Fibroblast of skin of right biceps (primary cell): ENCODE measurements around the gene RBP5.

Experiments used
- DNase-seq: peaks from one replicate; pipeline ENCODE4 v3.0.0-alpha.2; 2013

Gene RBP5

DNA sequence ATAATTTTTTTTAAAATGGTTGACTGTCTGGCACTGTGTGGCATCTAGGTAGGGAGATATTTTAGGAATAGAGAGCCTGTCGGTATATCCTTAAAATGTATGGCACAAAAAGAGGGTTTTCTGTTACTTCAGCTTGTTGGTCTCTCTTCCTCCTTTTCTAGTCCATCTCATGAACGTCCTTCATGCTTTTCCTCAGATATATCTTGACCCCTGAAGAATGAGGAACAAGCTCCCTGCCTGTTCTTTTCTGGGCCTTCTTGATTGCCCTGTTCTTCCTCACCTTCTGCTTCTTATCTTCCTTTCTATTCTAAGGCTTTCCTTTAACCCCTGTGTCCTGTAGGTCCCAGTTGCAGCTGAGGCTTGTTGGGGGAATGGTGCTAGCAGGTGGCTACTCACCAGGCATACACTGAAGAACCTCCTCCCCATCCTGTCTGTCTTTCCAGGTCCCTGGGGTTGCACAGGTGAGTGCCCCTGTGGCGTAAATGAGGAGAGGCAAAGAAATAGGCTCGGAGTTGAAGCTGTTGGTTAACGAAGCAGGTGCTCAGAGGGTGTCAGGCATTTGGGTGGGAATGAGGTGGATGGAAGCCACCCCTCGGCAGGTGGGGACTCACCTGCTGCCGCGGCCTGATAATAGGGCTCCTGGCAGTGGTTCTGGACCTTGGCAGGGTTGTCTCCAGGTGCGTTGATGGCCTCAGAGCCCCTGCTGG, 29.2 kb downstream of the RBP5 start:
- DNase-seq = no peak

DNA sequence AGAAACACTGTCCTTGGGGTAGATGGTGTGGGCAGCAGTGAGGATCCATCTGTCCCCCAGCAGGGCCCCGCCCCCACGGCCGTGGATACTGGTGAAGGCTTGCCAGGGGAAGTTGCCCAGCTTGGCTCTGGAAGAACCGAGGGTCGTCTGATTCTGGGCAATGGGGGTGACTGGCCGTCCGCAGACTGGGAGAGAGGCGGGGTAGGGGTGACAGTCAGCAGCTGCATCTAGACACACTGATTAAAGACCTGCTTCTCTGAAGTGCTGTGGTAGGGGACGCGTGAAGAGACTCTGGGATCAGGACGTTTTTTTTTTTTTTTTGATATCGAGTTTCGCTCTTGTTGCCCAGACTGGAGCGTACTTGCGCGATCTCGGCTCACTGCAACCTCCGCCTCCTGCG, 31.7 kb downstream of the RBP5 start:
- no peak for DNase-seq

DNA sequence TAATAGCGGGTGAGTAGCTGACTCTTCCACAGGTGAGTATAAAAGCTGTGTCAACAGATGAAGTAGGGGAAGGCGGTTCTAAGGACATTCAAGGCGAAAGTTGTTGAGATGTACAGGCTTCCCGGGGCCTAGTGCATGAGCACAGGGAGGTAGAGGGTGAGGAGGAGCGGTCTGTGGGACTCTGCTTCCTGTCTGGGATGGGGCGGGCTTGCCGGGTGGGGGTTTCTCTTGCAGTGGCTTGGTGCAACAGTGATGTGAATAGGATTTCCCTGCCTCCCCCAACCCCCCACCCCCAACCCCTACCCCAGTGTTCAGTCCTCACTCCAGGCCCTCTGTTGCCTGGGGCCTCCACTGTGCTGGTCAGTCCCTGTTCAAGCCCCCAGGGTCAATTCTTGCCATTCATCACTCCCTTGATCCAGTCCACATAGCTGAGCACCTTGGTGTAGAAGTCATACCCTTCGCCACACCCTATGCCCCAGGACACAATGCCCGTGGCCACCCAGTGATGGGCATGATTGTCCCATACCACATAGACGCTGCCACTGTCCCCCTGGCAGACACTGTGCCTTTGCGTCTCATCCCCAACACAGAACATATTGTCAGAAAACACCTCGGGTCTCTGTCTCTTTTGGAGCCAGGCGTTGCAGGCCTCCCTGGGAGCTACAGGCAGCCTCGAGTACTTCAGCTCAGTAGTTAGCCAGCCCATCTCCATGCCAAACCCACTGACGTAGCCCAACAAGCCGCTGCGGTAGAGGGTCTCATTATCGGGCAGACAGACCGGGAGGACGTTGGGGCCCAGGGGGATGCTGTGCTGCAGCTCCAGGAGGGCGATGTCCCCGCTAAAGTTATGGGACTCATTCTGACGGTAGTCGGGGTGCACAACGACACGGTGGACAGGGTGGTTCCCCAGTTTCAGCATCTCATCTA, 32.4 kb downstream of the RBP5 start:
- no peak for DNase-seq

DNA sequence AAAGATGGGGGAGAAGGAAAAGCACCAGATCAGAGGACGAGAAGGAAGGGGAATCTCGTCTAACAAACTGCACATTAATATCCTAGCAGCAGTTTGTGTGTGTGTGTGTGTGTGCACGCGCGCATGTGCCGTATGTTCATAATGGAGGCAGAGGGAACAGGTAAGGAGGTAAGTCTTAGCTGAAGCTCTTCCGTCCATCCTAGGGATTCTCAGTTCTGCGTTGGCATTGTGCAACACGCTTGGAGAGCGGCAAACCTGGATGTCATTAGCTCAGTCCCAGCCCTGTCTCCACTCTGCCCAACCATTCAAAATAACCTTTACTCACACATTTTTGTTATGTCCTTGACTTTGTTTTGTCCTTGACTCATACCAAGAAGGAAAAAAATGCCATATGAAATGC, 34.8 kb downstream of the RBP5 start:
- peak; percentile 40 for DNase-seq

DNA sequence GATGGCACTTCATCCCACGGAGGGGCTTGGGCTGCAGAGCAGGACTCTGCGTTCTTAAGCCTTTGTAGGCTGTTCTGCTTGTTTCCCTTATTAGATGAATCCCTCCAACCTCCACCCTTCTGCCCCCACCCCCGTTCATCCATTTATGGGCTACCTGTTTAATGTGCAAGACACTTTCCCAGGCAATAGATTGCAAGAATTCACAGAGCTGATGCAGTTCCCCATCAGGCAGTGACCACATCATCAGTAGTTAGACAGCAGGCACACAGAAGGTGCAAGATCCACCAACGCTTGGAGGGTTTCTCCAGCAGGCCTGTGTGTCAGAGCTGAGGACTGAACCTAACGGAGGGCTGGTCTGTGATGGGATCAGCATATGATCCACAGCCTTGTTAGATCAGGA, 35.2 kb downstream of the RBP5 start:
- DNase-seq = no peak

DNA sequence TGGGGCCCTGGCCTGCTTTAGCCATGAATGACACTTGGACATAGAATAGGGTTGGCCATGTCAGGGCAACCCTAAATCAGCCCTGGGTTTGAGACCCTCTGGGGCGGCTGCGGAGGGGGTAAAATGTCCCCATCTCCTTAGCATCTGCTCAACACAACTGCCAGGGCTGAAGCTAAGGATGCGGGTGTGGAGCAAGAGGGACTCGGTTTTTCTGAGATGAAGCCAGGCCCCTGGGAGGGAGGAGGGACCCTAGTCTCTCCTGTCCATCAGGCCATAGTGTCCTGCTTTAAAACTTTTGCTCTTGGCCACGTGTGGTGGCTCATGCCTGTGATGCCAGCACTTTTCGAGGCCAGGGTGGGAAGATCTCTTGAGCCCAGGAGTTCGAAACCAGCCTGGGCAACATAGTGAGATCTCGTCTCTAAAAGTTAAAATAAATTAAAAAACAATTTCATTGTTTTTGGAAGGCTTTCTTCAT, 35.7 kb downstream of the RBP5 start:
- no peak for DNase-seq

DNA sequence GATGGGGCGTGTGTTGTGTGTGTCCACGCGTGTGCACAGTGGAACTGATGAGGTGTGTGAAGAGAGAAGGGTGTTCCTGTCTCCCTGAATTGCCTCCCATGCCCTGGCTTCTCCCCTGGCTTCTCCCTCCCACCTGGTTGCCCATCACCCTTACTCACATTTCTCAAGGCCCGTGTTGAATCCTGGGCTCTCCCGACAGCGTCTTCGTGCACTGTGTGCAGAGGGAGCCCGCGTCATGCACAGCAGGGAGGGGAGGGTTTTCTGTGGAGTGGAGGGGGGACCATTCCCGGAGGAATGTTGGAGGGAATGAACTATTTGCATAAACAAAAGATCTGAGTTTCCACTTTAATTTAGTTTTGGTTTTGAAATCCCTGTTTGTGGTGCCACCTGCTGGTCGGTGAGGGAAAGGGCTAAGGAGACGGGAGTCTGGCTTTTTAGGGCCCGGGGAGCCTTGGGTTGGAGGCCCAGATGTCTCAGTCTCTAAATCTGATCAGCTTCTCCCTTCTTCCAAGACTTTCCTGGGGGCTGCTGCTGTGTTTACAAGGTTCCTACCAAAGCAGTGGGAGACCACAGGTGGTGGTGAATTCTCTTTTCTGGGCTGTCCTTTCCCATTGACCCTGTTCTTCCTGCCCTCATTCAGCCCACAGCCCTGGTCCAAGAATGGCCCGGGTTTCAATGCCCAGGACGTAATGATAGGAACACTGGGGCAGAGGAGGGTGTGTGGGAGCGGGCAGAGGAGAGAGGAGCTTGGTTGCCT, 36.3 kb downstream of the RBP5 start, which contains the start of gene C1R:
C1R (minus strand) TSS at position 217 of the 757 bp plus-strand sequence; CDS start at position 160, 57 bp downstream.
- peak; percentile 94 for DNase-seq

DNA sequence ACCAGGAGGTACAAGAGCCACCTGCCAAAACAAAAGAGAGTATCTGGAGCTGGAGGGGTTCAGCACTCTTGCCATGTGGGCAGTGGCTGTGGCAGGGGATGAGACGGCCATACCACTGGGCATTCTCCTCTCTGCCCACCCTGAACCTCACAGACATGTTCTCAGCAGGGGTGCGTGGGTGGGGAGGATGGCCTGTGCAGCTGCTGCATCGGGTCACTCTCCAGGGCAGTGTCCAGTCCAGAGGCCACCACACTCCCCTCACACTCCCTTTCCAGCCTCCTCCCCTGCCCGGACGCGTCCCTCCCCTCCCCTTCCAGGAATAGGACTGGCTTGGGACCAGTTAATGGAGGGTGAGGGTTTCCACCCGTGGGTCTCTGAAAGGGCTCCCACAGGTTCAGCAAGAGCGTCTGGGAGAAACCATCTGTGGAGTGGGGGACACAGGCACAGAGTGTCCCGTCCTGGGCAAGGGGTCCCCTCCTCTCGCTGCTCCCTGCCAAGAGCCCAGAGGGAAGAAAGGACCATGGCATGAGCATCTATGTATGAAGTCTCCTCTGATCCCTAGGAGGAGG, 36.9 kb downstream of the RBP5 start:
- no peak for DNase-seq

DNA sequence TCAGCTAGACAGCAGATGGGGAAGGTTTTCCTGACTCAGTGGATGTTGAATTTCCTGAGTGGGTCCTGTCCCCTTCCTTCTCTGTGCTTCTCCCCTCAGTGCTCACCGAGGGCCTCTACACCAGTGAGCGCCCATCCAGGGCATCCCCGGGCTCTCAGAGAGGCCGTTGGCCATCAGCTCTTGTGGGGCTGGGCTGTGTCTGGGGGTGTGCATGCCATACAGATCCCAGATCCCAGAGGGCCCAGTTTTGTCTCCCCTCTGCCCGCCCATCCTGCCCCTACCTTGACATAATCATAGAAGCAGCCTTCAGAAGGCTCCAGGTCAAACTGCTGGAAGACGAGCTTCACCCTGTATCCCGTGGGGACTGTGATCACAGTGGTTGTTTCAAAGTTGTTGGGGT, 37.5 kb downstream of the RBP5 start:
- DNase-seq = no peak

DNA sequence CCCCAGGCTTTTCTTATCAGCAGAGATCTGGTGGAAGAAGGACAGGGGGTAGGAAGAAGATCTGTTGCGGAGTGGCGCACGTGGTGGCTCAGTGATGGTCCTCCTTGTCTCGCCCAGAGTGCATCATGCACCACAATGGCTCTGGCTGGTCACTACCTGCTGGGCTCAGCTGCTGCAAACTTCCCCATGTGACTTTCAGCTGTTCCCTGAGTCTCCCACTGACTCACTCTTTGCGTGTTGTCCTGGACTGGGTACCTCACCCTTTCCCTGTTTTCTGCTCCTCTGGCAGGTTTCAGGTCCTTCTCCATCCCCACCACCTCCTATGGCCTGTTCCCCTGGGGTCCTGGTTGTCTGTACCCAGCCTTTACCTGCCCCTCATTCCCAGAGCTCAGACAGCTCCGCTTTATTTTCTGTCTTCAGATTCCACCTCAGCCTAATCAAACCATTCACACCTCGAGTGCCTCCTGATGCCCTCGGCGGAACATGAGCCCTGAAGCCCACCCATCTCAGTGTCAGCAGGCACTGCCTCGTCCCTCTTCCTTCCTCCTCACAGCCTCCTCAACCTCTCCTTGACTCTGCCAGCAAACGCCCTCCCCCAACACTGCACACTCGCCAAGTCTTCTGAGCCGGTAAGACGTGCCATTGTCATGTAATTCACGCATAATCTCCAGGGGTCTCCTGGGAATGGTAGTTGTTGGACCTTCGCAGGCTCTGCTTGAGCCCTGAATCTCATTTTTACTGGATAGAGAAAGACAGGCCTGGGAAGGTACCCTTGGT, 38.3 kb downstream of the RBP5 start:
- DNase-seq = no peak

DNA sequence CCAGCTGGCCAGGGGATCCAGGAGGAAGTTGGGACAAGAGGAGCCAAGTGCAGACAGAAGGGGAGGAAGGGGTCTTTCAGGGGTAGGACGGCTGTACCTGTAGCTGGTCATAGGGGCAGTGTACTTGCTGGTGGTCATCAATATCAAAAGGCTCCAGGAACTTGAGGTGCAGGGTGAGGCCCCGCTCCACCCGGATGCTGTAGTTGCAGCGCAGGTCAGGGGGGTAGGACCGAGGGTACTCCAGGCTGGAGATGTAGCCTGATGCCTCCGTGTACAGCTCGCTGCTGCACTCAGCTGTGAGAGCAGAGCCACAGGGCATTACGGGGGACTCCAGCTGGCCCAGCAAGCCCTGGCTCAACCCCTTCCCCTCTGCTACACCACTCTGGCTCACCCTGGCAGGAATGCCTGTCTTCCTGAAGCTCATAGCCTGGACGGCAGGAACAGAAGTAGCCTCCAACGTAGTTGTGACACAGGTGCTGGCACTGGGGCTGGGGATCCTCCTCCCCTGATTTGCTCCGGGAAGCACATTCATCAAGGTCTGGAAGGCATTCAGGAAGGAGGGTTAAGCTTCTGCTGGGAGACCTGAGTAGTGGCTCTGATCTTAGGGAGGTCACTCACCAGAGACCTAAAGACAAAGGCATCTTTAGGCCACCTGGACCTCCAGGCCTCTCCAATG, 39.4 kb downstream of the RBP5 start:
- DNase-seq = no peak

DNA sequence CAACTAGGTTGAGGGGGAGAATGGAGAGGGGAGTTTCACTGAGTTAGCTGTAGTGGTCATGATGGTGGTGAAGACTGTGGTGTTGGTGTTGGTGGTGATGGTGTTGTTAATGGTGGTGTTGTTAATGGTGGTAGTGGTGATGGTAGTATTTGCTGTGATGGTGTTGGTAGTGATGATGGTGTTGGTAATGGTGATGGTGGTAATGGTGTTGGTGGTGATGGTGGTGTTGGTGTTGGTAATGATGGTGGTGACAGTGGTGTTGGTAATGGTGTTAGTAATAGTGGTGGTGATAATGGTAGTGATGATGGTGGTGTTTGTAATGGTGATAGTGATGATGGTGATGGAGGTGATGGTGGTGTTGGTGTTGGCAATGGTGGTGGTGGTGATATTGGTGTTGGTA, 45.6 kb downstream of the RBP5 start:
- DNase-seq = no peak

DNA sequence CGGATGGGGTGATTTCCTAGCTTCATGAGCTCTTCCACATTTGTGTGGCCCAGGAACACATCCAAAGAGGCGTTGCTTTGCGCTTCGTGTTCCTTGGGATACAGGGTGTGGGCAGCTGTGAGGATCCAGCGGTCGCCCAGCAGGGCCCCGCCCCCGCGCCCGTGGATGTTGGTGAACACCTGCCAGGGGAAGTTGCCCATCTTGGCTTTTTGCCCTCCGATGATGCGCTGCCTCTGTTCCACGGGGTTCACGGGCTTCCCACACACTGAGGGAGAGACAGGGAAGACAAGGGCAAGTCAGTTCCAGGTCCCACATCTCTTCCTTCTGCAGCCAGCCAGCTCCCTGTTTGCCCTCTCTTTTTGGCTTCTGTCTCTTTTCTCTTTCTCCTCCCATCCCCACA, 47.7 kb downstream of the RBP5 start:
- DNase-seq = no peak

DNA sequence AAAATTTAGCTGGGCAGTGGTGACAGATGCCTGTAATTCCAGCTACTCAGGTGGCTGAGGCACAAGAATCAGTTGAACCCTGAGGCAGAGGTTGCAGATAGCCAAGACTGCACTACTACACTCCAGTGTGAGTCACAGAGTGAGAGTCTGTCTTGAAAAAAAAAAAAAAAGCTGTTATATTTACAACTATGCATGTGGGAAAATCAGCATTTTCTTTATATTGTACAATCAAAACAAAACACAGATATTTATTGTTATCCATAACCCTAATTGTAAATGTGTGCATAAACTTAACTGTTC, 48.9 kb downstream of the RBP5 start:
- peak; percentile 62 for DNase-seq

DNA sequence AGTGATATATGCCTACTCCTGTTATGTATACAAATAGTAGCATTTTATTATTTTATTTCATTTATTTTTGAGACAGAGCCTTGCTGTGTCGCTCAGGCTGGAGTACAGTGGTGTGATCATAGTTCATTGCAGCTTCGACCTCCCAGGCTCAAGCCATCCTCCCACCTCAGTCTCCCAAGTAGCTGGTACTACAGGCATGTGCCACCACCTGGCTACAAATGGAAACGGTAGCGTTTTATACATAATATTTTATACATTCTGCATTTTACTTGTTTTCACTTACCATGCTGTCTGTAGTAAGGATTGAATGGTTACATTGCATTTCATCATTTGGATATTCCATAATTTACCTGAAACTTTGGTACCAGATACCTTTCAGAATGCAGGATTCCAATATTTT, 50.5 kb downstream of the RBP5 start:
- no peak for DNase-seq

DNA sequence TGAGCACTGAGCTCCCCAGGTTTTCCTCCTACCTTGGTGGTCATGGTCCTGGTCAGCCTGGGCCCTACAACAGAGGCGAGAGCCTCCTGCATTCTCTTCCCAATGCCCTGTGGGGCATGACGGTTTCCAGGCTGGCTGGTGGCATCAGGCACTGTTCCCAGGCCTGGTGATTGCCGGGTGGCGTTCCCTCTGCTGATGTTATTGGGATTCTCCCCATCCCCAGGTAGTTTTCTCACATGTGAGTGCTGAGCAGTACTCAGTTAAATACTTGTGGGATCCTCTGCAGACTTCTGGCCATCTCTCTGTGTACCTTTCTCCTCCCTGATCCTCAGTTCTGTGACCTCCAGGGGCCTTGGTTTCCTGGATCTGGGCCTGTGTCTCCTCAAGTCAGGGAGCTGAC, 52.2 kb downstream of the RBP5 start:
- no peak for DNase-seq

DNA sequence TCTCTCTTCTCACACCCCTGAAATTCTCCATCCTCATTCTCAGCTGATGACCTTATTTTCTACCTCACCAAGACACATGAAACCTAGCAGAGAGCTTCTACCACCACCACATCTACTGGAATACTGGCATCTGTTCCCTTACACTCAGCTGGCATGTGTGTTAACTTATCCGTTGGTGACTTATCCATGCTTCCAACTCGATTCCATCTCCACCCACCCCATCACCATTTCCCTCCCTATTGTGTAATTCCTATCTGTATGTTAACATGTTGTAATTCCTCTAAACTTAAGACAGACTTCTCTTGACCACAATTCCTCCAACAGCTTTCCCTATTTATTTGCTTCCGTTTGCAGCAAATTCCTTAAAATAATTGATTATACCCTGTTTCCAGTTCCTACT, 52.8 kb downstream of the RBP5 start:
- DNase-seq = peak; percentile 61

DNA sequence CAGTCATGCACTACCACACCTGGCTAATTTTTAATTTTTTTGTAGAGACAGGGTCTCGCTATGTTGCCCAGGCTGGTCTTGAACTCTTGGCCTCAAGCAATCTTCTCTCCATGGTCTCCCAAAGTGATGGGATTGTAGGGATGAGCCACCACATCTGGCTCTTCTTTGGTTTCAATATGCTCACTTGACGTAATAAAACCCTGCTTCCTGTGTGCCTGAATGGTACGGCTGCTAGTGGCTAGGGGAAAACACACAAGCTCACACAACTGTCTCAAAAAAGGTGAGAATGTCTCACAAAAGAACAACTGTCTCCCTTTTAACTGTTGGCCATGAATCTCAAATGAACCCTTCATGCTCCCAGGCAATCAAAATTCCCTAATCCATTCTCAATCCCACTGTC, 53.2 kb downstream of the RBP5 start:
- DNase-seq = no peak

DNA sequence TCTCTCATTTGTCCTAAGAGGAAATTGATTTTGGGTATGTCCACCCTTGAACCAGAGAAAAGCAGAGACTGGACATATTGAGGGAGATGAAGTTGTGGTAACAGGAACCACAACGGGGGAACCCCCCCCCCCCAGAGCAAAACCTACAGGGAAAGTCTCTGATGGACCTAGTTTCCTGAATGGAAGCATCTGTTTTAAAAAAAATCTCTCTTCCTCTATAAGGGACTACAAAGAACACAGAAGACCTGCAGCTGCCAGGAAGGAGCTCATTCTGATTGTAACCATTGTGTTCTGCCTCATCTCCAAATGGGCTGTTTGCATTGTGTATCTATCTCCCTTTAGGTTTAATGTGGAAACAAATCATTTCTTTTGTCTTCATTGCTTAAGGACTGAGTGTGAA, 54.7 kb downstream of the RBP5 start:
- no peak for DNase-seq
